ENCODE data around the gene JOSD2.
"Not testable (repeated sequence)": the region's sequence is repeated elsewhere in the genome, so short reads cannot be mapped to it uniquely, and the experiment has no call there.

JOSD2 gene

DNA sequence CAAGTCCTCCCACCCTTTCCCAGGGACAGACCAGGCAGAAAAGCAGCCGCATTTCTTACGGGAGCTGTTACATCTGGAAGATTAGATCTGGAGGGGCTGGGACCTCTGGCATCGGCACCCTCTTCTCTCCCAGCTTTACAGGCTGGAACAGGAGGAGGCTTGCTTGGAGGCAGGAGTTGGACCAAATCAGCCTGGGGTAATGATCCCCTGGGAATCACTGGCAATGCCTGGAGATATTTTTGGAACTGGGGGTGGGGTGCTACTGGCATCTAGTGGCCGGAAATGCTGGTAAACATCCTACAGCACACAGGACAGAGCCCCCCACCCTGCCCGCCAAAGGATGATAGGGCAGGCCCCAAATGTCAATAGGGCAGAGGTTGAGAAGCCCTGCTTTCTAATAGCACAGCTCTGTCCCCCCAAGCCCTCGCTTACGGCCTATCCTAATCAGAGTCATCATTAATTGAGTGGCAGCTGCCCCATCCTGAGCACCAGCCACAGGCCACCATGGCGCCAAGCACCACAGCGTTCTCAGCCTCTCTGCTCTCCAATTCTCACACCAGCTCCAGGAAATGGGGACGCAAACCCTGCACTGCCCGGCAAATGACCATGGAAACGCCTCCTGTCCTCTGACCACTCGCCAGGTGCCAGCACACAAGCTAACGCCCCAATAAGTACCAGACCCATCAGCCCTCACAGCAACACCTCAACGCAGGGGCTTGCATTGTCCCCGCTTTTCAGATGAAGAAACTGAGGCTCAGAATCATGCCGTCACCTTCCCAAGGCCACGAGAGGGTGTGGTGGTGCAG lies 36.6 kb upstream of the JOSD2 start:
- DNase-seq (ENCODE audit: low read depth) = no peak

DNA sequence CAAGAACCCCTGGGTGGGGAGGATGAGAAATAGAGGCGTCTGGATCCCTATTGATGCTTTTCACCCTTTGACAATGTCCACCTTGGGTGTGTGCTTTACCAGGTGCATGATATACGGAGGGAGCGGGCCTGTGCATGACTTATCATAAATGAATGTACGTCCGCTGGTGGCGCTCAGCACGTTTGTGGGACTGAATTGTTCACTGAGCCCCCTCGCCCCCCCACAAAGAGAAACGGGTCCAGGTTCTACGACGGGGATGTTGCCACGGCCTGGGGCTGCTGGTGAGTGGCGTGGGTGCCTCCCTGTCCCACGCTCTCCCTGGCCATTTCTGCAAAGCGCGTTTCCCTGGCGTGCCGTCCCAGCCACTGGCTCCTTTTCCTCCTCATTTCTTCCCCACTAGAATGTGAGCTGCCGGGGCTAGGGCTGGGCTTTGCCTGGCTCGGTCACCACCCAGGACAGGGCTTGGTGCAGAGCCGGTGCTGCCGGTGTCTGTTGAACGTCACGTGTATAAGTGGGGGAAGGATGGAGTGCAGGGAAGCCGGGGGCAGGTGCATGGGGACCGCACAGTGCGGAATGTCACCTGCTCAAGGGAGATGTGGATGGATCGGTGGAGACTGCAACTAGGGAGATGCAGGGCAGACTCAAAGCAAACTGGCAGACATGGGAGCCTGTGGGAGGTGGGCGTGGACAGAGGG lies 35.7 kb upstream of the JOSD2 start:
- no peak for DNase-seq (ENCODE audit: low read depth)

DNA sequence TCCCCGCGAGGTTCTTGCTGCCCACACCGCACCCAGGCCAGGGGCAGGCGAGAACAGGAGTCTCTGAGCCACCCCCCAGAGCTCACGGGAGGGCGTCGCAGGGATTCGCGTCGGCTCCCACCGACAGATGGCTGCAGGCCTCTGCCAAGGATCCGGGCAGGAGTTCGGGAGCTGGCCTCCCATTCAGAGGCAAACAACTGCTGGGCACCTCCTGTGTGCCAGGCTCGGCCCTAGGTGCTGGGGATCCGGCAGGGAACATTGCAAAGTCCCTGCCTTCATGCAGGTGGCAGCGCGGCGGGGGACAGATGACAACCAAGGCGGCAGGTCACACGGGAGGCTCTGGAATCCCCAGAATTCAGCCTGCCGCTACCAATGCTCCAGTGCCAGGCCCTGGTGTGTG lies 32.0 kb upstream of the JOSD2 start:
- no peak for DNase-seq (ENCODE audit: low read depth)

DNA sequence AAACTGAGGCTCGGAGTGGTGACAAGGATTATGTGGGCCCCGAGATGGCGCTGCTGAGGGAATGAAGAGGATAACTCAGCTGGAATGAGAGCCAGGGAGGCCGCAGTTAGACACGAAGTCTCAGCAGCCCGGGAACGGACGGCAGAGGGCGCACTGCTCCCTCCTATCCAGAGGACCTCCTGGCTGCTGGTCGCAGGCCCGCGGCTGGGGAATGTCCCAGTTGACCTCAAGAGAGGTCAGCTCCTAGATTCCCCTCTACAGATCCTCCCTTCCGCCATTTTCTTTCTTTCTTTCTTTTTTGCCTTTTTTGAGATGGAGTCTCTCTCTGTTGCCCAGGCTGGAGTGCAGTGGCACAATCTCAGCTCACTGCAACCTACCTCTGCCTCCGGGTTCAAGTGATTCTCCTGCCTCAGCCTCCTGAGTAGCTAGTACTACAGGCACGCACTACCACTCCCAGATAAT lies 26.8 kb upstream of the JOSD2 start:
- DNase-seq (ENCODE audit: low read depth) = peak; percentile 70

DNA sequence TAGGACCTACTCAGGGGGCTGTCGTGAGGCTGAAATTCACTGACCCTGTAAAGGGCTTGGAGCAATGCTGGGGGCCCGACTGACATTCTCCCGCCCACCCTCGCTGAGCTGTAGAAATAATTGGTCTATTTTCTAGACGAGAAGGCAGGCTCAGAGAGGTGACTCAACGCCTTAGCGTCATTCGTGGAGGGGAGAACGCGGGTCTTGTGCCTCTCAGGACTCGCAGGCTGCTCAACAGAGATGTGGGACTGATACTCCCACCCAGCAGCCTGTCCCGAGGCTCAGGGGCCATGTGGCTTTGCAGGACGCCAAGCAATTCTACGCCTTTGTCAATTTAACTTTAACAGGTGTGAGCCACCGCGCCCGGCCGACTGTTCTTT lies 26.3 kb upstream of the JOSD2 start:
- no peak for DNase-seq (ENCODE audit: low read depth)

DNA sequence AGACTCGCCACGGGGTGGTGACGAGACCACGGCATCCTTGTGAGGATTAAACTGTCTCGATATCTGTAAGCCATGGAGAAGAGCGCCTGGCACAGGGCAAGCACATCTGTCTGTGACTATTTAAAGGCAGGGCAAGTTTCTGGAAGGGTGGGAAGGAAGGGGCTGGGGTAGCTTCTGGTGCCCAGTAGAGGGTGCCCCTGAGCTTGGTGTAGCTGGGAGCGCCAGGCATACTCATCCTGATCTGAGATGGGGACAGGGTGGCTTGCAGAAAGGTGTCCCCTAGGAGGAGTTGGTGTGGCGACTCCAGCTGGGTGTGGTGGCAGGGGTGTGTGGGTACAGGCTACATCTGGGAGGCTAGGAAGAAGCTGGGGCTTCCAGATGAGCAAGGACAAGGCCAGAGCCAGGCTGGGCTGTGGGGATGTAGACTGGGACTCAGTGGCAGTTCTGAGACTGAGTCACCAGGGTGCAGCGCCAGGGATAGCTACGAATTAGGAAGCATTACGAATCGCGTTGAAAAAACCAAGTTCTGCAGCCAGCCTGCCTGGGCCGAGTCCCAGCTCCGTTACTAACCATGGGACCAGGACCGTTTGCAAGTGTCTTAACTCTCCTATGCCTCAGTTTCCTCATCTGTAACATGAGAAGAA lies 25.8 kb upstream of the JOSD2 start:
- DNase-seq (ENCODE audit: low read depth) = no peak

DNA sequence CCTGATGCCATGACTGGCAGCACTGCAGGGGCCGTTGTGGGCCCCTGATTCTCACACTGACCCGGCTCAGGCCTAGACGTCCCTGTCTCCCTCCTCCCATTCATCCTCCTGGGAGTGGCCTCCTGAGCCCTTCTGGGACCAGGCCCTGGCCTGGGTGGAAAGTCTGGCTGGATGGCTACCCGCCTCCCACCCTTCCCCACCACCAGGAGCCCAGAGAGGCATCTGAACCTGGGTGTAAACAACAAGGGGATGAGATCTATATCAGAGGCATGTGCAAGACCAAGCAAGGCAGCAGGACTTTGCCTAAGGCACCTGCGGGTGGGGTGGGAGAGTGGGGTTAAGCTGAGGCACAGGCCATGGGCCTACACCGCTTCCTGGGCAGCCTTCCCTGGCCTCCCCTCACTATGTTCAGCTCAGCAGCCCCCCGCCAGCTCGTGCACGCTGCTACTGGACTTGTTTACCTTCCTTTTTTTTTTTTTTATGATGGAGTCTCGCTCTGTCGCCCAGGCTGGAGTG lies 24.7 kb upstream of the JOSD2 start:
- DNase-seq (ENCODE audit: low read depth) = no peak

DNA sequence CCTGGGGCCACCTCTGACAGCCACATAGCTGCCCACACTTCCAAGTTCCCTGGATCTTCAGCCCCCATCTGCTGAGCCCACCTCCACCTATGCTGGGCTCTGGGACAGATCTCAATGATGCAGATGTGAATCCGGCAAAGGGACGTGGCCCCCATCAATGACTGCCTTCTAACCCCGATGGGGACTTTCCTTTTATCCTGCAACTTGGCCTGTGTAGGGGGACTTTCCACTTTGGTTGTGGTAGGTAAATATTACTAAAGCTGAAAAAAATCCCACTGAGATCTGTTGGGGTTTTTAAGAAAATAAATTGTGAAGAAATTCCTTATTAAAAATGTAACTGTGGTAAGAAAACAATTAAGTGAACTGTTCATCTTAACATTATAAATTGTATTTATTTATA lies 23.5 kb upstream of the JOSD2 start:
- DNase-seq (ENCODE audit: low read depth) = no peak

DNA sequence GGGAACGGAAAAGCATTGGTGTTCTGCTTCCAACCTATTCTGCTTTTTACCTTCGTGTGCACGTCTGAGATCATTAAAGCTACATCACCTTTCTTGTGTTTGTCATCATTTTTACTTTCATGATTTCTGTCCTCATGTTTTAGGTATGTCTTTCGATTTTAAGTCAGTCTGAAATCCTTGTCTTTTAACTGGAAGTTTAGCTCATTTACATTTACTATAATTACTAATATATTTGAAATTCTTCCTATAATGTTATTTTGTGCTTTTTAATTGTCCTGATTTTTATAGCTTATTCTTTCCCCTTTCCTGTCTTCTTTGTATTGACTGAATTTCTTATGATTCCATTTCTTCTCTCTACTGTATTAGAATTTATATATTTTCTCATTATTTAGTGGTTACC lies 22.0 kb upstream of the JOSD2 start:
- no peak for DNase-seq (ENCODE audit: low read depth)

DNA sequence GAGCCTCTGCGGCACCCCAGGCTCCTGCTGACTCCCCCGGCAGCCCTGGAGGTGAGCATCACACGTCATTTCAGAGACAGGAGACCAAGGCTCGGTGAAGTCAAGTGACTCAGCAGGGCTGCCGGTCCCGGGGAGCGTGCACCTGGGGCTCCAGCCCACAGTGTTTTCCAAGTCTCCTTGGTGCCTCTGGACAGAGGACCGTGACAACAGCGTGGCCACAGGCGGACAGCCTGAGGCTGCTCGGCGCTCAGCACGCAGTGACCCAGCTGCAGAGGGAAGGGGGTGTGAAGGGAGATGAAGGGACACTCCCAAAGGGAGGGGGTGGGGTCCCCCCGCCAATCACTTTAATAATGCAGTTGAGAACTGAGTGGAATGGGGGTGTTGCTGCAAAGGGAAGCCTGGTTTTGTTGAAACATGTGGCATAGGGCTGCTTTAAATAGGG lies 20.2 kb upstream of the JOSD2 start:
- no peak for DNase-seq (ENCODE audit: low read depth)

DNA sequence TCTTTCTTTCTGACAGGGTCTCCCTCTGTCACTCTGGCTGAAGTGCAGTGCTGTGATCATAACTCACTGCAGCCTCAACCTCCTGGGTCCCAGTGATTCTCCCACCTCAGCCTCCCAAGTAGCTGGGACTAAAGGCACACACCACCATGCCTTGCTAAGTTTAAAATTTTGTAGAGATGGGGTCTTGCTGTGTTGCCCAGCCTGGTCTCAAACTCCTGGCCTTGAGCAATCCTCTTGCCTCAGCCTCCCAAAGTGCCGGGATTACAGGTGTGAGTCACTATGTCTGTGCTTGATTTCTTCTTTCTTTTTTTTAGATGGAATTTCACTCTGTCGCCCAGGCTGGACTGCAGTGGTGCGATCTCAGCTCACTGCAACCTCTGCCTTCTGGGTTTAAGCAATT lies 17.1 kb upstream of the JOSD2 start:
- DNase-seq (ENCODE audit: low read depth) = not testable (repeated sequence)

DNA sequence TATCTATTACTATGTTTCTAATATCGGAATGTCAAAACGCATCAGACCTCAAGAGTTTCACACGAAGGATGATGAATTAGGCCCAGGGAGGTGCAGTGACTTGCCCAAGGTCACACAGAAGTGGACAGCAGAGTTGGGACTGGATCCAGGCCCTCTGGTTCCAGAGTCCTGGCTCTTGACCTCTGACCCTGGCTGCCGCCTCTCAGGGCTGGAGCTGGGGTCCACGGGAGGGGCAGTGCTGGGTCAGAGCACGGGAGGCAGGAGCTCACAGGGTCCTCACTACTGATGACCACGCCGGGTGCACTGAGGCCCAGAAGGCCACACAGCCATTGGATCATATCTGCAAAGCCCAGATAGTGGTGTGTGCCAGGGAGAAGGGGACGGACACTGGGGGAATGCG lies 11.9 kb upstream of the JOSD2 start:
- DNase-seq (ENCODE audit: low read depth) = no peak

DNA sequence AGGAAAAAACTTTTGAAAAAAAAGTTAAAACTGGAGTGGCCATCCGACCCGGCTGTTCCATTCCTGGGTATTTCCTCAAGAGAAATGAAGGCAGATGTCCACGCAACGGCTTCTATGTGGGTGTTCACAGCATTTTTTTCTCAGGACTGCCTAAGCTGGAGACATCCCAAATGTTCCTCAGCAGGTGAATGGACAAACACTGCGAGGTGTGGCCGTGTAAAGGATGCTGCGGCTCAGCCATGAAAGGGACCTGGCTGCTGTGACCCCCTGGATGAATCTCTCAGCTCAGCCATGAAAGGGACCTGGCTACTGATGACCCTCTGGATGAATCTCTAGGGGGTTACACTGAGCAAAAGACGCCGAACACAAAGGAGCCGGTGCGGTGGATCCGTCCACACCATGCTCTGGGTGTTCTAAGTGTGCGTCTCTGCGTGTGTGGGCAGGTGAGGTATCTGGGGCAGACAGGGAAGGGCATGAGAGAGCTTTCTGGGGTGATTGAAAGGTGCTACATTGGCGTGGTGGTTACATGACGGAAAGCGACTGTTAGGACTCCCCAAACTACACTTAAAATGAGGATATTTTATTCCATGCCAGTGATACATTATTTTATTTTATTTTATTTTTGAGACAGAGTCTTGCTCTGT lies 10.0 kb upstream of the JOSD2 start:
- DNase-seq (ENCODE audit: low read depth) = no peak

DNA sequence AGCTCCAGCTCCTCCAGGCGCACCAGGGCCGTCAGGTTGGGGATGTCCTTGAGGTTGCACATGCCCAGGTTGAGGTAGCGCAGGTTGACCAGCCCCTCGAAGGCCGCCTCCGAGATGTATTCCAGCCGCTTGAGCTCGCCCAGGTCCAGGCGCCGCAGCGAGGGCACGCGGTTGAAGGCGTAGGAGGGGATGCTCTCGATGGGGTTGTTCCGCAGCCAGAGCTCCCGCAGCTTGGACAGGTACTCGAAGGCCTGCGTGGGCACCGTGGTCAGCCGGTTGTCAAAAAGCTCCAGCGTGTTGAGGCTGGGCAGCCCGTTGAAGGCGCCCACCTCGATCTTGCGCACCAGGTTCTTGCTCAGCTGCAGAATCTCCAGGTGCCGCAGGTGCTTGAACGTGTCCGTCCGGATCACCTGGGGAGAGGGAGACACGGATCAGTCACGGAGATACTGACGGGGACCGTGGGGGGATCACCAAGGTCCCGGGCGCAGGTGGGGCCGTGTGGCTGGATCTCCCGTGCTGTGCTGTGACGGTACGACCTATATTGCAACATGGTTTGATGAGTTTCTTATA lies 8.1 kb upstream of the JOSD2 start:
- DNase-seq (ENCODE audit: low read depth) = no peak

DNA sequence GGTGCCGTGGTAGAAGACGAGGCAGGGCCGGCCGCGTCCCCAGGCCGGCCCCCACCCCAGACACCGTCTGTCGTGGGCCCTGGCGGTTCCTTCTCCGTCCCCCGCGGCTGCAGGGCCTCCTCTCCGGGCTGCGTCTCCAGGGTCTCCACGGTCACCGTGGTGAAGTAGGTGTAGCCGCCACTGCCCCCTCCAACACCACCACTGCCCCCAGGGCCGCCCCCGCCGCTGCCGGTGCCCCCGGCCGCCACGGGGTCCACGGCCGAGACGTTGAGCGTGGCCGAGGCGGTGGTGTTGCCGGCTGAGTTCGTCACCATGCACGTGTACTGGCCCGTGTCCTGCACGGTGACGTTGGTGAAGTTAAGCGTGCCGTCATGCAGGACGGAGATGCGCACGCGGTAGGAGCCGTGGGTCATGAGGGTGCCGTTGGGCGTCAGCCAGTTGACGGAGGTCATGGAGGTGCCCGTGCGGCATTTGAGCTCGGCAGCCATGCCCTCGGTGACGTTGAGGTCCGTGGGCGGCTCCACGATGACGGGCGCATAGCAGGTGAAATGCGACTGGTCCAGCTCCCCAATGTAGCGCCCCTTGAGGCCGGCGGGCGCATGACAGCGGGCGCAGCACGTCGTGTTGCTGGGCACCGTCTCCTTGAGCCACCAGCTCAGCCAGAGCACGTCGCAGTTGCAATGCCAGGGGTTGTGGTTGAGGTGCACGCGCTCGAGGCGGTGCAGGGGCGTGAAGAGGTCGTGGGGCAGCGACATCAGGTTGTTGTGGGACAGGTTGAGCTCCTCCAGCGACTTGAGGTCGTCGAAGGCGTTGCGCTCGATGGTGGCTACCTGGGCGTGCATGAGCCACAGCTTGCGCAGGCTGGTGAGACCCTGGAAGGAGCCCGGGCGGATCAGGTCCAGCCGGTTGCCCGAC lies 7.4 kb upstream of the JOSD2 start:
- DNase-seq (ENCODE audit: low read depth) = no peak

DNA sequence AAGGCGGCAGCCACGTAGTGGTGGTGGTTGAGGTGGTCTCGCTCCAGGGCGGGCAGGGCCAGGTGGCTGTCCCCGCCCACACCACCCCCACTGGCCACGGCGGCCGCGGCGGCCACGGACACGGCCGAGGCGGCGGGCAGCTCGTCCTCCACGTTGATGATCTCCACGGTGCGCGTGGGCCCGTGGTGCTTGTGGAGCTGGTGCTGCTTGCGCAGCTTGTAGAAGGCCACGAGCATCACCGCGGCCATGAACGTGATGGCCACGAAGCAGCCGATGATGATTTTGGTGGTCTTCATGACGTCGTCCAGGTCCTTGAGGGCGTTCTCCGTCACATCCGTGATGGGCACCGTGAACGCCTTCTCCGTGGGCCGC lies 6.7 kb upstream of the JOSD2 start:
- DNase-seq (ENCODE audit: low read depth) = no peak

DNA sequence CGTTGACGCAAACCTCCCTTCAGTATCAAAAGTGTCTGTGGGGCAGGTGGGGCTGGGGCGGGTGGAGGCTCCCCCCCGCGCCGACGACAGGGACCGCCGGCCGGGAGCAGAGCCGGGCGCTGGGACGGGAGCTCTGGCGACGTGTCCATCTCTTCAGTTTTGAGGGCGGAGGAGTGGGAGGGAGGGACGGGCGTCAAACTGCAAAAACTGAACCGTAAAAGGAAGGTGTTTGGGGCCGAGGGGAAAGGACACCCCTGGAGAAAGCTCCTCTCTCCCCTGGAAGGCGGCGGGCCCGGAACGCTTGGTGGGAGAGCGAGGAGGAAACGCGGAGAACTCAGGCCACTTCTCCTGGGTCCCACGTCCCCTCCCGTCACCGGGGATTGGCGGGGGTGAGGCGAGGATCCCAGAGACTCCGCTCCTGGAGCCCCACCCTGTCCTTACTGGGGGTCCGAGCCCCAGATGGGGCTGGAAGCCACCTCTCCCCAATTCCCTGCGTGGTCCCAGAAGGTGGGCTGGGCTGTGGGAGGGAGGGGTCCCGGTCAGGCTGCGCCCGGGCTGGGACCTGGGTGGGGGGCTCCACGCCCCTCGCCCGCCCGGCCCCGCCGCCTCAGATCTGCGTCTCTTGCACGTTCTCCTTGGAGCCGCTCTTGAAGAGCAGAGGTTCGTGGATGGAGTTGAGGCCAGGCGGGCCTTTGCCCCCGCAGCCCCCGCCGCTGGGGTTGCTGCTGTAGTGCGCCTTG lies 6.1 kb upstream of the JOSD2 start:
- DNase-seq (ENCODE audit: low read depth) = no peak

DNA sequence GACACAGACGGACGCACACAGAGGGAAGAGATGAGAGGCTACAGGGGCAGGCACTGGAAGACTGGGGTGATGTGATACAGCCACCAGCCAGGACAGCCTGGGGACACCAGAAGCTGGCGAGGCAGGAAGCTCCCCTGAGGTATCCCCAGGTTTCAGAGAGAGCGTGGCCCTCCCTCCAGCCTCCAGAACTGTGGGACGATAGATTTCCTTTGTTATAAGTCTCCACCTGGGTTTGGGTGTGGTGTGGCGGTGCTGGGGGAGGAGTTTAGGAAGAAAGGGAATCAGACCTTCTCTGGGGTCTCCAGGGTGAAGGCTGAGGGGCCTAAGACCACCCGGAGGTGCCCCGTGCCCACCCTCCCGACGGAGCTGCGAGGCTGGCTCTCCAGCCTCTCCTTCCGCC lies 5.5 kb upstream of the JOSD2 start:
- DNase-seq (ENCODE audit: low read depth) = no peak

DNA sequence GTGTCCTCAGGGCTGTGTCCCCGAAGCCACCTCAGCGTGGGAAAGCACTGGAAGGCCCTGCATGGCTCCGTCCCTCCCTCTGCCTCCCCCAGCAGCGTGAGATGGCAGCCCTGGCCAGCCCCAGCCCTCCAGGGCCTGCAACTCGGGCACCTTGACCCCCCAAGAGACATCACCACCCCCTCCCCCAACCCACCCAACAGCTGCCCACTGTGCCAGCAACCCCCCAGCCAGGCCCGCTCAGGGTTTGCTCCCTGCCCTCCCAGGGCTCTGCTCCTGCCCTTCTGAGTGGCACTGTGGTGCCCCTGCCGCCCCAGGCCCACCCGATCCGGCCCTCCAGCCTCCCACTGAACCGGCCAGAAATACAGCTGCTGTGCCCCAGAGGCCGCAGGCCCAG lies 4.2 kb upstream of the JOSD2 start:
- DNase-seq (ENCODE audit: low read depth) = no peak

All from CMK (cell line).